ENCODE measurements around the gene DENND4A. TPM values are rescaled to one million over a fixed set of nuclear protein-coding genes. Genes with fewer than 3 reads are reported as not detected.
"Not testable (repeated sequence)": the region's sequence is repeated elsewhere in the genome, so short reads cannot be mapped to it uniquely, and the experiment has no call there.

Gene DENND4A
- total RNA-seq, 1 donor from 2014 or later, result 50.8 TPM

DNA sequence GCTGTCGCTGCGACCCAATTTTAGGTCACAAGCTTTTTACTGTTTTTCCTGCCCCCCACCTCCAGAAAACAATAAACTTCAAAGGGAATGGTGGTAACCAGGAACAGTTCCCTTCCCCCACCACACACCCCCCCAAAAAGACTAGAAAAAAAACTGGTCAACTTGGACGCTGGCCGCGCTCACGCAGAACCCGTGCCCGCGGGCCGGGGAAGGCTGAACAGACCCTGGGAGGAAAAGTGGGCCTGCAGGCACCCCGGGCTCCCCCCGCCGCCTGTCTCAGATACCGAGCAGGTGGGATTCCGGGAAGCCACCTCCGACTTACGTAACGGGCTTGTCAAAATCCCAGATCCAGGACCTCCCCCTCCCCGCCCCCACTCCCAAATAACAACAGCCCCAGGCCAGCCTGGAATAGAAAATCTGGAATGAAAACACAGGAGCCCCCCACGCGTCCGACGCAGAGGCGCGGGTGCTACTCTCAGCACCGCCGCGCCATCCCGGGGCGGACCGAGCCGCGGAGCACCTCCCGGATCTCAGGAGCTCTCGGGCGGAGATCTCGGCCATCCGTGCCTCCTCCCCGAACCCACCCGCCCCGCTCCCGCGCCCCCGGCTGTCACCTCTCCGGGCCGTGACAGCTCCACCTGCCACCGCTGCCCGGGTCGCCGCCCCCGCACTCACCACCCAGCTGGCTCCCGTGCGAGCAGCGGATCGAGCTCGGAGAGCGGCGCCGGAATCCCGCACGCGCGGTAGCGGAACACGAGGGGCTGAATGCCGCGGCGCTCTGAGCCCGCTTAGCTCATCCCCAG is 557 bp downstream of the DENND4A start:
- Mint-ChIP-seq H3K36me3 (ENCODE audit: low read depth) (peaks cover 6% of the 10 kb centered on the region), H3K9me3 (no peaks in the 10 kb centered on the region), H3K4me3 (peak overlapping the region; percentile 91), H3K27ac (peak overlapping the region; percentile 91), H3K4me1 (ENCODE audit: low read depth) (peaks cover 66% of the 10 kb centered on the region), H3K27me3 (ENCODE audit: insufficient read depth) (no peaks in the 10 kb centered on the region)
- peak; percentile 38 for DNase-seq (ENCODE audit: low spot score)
- intact Hi-C loops (cut with micrococcal nuclease), result loop anchor here (1.0 to 10.0 kb wide), 13 partner anchors 14 to 897 kb away; partner anchors contain the start of genes HACD3, MAP2K1, RAB11A and RNU5A-1

DNA sequence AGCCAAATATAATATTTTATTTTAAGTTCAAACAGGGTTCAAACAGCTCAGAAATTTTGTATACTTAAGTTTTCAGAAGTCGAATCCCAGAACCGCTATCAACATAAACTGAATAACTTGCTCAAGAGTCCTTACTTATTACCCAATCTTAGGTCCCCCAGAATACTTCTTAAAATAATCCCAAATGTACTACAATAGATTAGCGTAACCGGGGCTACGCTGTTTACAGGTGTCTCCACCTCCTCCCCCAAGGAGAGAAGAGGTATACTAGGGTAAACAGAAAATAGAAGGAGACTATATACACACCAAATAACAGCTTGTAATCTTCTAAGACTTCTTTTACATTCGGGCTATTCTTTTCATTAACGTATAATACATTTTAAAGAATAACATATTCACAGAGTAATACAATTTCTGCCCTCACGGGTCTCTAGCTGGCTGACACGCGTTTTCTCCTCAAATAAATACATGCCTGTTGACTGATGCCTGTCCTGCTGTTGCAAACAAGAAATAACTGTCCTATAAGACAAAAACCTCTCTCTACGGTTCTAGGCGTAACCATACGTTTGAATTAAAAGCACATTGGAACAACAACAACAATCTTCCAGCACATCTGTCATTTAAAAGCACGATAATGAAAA is 1.3 kb downstream of the DENND4A start:
- intact Hi-C loops (cut with micrococcal nuclease), result loop anchor here (2.0 to 10.0 kb wide), 3 partner anchors 260 to 896 kb away; partner anchors contain the start of genes HACD3 and MAP2K1
- peaks cover 58% of the 10 kb centered on the region for H3K4me1 Mint-ChIP-seq (ENCODE audit: low read depth)
- no peaks in the 10 kb centered on the region for H3K27me3 Mint-ChIP-seq (ENCODE audit: insufficient read depth)
- H3K27ac Mint-ChIP-seq, result peak overlapping the region; percentile 91
- no peaks in the 10 kb centered on the region for H3K9me3 Mint-ChIP-seq
- peak overlapping the region; percentile 89 for H3K4me3 Mint-ChIP-seq
- DNase-seq (ENCODE audit: low spot score), result no peak
- H3K36me3 Mint-ChIP-seq (ENCODE audit: low read depth), result peaks cover 6% of the 10 kb centered on the region

DNA sequence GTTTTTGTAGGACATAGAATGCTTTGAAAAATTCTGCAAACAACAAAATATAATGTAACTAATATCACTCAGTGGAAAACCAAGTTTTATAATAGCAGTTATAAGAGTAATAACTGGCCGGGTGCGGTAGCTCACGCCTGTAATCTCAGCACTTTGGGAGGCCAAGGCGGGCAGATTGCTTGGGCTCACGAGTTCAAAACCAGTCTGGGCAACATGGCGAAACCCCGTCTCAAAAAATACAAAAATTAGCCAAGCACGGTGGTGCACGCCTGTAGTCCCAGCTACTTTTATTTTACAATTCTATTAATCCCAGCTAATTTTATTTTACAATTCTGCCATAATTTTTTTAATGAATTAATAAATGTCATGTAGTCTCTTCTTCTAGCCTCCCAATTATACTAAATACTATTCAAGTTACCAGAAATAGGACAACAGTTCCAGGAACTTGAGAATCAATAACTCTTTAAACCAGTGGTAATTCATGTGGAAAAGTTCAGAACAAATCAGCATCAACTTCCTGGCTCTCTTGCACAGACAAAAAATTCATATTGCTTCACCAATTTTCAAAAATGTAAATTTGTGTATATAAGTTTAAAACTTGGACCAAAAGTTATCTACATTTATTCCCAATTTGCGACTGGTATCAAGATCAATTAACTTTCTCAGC is 2.2 kb downstream of the DENND4A start:
- H3K36me3 Mint-ChIP-seq (ENCODE audit: low read depth), result peaks cover 6% of the 10 kb centered on the region
- H3K27ac Mint-ChIP-seq, result peak overlapping the region; percentile 50
- H3K4me3 Mint-ChIP-seq, result peak overlapping the region; percentile 89
- DNase-seq (ENCODE audit: low spot score), result no peak
- intact Hi-C loops (cut with micrococcal nuclease), result loop anchor here (2.0 to 10.0 kb wide), 3 partner anchors 259 to 895 kb away; partner anchors contain the start of genes HACD3 and MAP2K1
- H3K27me3 Mint-ChIP-seq (ENCODE audit: insufficient read depth), result no peaks in the 10 kb centered on the region
- H3K9me3 Mint-ChIP-seq, result no peaks in the 10 kb centered on the region
- peaks cover 57% of the 10 kb centered on the region for H3K4me1 Mint-ChIP-seq (ENCODE audit: low read depth)

DNA sequence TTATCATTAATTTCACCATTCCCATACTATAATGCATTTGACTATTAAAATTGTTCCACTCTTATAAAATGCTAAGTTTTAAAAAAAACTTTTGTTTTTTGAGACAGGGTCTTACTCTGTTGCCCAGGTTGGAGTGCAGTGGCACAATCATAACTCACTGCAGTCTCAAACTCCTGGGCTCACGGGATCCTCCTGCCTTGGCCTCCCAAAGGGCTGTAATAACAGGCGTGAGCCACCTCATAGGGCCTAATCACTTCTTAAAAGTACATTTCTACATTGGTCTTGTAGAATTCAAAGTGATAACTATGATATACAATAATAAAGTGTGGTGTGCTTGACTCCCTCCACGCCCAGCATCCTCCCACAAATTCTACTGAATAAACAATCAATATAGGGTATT is 3.0 kb downstream of the DENND4A start:
- peak overlapping the region; percentile 89 for H3K4me3 Mint-ChIP-seq

DNA sequence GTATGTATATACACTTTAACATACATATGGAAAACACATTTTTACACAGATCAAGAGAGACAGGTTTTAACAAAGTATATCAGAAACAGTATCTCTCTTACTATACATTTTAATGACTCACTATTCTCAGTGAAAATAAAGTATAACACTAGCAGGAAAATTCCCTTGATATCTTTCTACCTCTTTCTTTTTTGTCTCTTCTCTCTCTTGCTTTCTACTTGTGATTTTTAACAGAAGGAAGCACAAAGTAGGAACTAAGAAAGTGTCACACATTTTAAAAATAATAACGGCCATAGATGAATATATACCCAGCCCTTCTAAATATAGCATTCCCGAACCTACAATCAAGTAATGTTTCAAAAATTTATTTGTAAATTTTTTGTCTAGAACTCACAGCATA is 4.8 kb downstream of the DENND4A start:
- Mint-ChIP-seq H3K4me3 (peak overlapping the region; percentile 47), H3K27ac (peak overlapping the region; percentile 77), H3K27me3 (ENCODE audit: insufficient read depth) (no peaks in the 10 kb centered on the region), H3K4me1 (ENCODE audit: low read depth) (peaks cover 41% of the 10 kb centered on the region), H3K36me3 (ENCODE audit: low read depth) (peaks cover 12% of the 10 kb centered on the region), H3K9me3 (no peaks in the 10 kb centered on the region)
- intact Hi-C loops (cut with micrococcal nuclease), result loop anchor here (1.0 kb wide), 2 partner anchors 8 to 26 kb away; no protein-coding TSS in a partner anchor
- no peak for DNase-seq (ENCODE audit: low spot score)

More for the DNA sequence above, 3.0 kb downstream of the DENND4A start:
- intact Hi-C loops (cut with micrococcal nuclease), result no loop called here
- Mint-ChIP-seq H3K4me1 (ENCODE audit: low read depth) (peaks cover 51% of the 10 kb centered on the region), H3K9me3 (no peaks in the 10 kb centered on the region), H3K27me3 (ENCODE audit: insufficient read depth) (no peaks in the 10 kb centered on the region), H3K27ac (no peak overlapping the region), H3K36me3 (ENCODE audit: low read depth) (peaks cover 6% of the 10 kb centered on the region)
- DNase-seq (ENCODE audit: low spot score), result no peak

DNA sequence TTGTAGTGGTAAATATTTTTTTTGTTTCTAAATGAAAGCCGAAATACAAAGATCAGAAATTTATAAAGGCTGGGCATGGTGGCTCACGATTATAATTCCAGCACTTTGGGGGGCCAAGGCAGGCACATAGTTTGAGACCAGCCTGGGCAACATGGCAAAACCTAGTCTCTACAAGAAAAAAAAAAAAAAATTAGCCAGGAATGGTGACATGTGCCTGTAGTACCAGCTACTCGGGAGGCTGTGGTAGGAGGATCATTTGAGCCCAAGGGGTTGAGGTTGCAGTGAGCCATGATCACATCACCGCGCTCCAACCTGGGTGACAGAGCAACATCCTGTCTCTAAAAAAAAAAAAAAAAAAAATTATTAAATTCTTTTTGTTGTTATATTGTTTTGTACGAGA is 6.9 kb downstream of the DENND4A start:
- intact Hi-C loops (cut with micrococcal nuclease), result no loop called here
- H3K4me1 Mint-ChIP-seq (ENCODE audit: low read depth), result peaks cover 31% of the 10 kb centered on the region
- H3K27ac Mint-ChIP-seq, result no peak overlapping the region
- peaks cover 13% of the 10 kb centered on the region for H3K36me3 Mint-ChIP-seq (ENCODE audit: low read depth)
- no peaks in the 10 kb centered on the region for H3K9me3 Mint-ChIP-seq
- H3K4me3 Mint-ChIP-seq, result no peak overlapping the region
- H3K27me3 Mint-ChIP-seq (ENCODE audit: insufficient read depth), result no peaks in the 10 kb centered on the region
- no peak for DNase-seq (ENCODE audit: low spot score)

DNA sequence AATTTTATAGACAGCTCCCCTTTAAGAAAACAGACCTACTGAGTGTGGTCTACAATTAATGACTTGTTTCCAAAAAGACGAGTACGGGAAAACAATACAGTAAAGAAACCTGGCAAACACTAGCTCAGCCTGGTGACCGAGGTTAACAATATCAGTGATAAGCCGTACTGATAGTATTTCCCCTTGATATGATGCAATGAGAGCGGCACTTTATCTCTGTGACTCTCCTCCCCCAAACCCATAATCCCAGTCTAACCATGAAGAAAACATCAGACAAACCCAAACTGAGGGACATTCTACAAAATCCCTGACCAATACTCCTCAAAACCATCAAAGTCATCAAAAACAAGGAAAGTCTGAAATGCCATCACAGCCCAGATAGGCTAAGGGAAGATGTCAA is 8.2 kb downstream of the DENND4A start:
- no peaks in the 10 kb centered on the region for H3K9me3 Mint-ChIP-seq
- peaks cover 14% of the 10 kb centered on the region for H3K36me3 Mint-ChIP-seq (ENCODE audit: low read depth)
- no peak overlapping the region for H3K4me3 Mint-ChIP-seq
- no peak overlapping the region for H3K27ac Mint-ChIP-seq
- peaks cover 20% of the 10 kb centered on the region for H3K4me1 Mint-ChIP-seq (ENCODE audit: low read depth)
- intact Hi-C loops (cut with micrococcal nuclease), result no loop called here
- no peak for DNase-seq (ENCODE audit: low spot score)
- no peaks in the 10 kb centered on the region for H3K27me3 Mint-ChIP-seq (ENCODE audit: insufficient read depth)

DNA sequence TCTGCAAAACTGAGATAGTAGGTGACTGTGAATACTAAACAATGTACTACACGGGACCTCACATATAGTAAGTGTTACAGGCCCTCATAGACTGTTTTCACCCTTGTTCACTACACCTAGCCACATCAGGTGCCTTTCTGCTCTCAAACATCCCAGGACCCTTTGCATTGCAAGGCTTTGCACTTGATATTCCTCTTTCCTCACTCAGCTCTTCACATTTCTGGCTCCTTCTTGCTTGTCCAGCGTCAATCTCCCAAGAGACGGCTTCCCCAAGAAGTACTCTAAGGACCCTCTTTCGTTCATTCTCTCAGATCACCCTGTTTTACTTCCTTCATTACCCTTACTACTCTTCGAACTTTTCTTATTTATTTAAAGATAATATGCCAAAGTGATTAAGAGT is 10.0 kb downstream of the DENND4A start:
- Mint-ChIP-seq H3K36me3 (ENCODE audit: low read depth) (peaks cover 13% of the 10 kb centered on the region), H3K27me3 (ENCODE audit: insufficient read depth) (no peaks in the 10 kb centered on the region), H3K4me3 (no peak overlapping the region), H3K27ac (no peak overlapping the region), H3K4me1 (ENCODE audit: low read depth) (peaks cover 15% of the 10 kb centered on the region), H3K9me3 (no peaks in the 10 kb centered on the region)
- intact Hi-C loops (cut with micrococcal nuclease), result no loop called here
- no peak for DNase-seq (ENCODE audit: low spot score)

DNA sequence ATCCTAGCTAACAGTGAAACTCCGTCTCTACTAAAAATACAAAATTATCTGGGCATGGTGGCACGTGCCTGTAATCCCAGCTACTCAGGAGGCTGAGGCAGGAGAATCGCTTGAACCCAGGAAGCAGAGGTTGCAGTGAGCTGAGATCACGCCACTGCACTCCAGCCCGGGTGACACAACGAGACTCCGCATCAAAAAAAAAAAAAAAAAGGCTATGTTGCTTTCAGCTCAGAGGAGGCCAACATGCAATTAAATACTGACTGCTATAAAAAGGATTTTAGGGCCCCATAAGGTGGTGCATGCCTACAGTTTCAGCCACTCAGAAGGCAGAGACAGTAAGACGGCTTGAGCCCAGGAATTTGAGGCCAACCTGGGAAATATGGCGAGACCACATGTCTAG is 13.4 kb downstream of the DENND4A start:
- intact Hi-C loops (cut with micrococcal nuclease), result loop anchor here (1.0 kb wide), 1 partner anchor 9 kb away; no protein-coding TSS in a partner anchor
- peaks cover 18% of the 10 kb centered on the region for H3K36me3 Mint-ChIP-seq (ENCODE audit: low read depth)
- H3K9me3 Mint-ChIP-seq; H3K27ac Mint-ChIP-seq; H3K4me3 Mint-ChIP-seq; DNase-seq (ENCODE audit: low spot score); H3K27me3 Mint-ChIP-seq (ENCODE audit: insufficient read depth): not testable (repeated sequence)
- H3K4me1 Mint-ChIP-seq (ENCODE audit: low read depth), result peaks cover 16% of the 10 kb centered on the region

DNA sequence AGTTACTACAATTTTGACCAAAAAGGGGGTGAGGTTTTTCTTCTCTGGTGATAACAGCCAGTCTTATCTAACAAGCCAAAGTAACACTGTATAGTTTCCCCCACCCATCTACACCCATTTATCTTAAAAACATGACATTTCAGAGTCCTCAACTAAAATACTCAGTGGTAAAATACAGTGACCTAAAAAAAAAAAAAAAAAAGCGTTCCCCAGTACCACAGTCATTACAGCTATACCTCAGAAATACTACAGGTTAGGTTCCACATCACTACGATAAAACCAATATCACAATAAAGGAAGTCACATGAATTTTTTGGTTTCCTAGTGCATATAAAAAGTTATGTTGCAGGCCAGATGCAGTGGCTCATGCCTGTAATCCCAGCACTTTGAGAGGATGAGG is 13.8 kb downstream of the DENND4A start:
- H3K4me3 Mint-ChIP-seq, result no peak overlapping the region
- DNase-seq (ENCODE audit: low spot score), result no peak
- H3K4me1 Mint-ChIP-seq (ENCODE audit: low read depth), result peaks cover 20% of the 10 kb centered on the region
- H3K27me3 Mint-ChIP-seq (ENCODE audit: insufficient read depth), result no peaks in the 10 kb centered on the region
- intact Hi-C loops (cut with micrococcal nuclease), result no loop called here
- H3K36me3 Mint-ChIP-seq (ENCODE audit: low read depth), result peaks cover 19% of the 10 kb centered on the region
- H3K9me3 Mint-ChIP-seq, result no peaks in the 10 kb centered on the region
- peak overlapping the region; percentile 10 for H3K27ac Mint-ChIP-seq

DNA sequence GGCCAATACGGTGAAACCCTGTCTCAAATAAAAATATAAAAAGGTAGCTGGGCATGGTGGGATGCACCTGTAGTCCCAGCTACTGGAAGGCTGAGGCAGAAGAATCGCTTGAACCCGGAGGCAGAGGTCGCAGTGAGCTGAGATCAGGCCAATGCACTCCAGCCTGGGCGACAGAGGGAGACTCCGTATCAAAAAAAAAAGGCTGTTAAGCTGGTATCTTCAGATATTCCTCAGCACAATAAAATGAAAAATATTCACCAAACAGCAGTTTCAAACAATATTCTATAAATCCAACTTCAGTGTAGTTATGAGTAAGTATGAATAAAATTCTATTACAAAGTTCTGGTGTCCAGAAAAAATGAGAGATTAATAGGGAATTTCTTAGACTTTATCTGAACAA is 14.2 kb downstream of the DENND4A start:
- Mint-ChIP-seq H3K9me3 (no peaks in the 10 kb centered on the region), H3K36me3 (ENCODE audit: low read depth) (peaks cover 21% of the 10 kb centered on the region), H3K27me3 (ENCODE audit: insufficient read depth) (no peaks in the 10 kb centered on the region), H3K4me1 (ENCODE audit: low read depth) (peaks cover 24% of the 10 kb centered on the region), H3K4me3 (no peak overlapping the region), H3K27ac (no peak overlapping the region)
- intact Hi-C loops (cut with micrococcal nuclease), result no loop called here
- DNase-seq (ENCODE audit: low spot score), result no peak

DNA sequence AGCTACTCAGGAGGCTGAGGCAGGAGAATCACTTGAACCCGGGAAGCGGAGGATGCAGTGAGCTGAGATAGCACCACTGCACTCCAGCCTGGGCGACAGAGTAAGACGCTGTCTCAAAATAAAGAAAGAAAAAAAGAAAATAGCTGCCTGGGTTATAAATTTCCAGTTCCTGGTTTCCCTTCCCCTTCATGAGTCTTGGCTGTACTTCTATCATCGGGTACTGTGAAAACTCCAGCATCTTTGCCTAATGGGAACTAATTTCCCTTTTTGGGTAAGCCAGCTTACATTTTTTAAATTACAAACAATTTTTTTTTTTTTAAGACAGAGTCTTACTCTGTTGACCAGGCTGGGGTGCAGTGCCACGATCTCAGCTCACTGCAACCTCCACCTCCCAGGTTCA is 15.0 kb downstream of the DENND4A start:
- DNase-seq (ENCODE audit: low spot score), result no peak
- Mint-ChIP-seq H3K4me1 (ENCODE audit: low read depth) (peaks cover 28% of the 10 kb centered on the region), H3K27me3 (ENCODE audit: insufficient read depth) (no peaks in the 10 kb centered on the region), H3K27ac (no peak overlapping the region), H3K9me3 (no peaks in the 10 kb centered on the region), H3K36me3 (ENCODE audit: low read depth) (peaks cover 23% of the 10 kb centered on the region), H3K4me3 (no peak overlapping the region)
- intact Hi-C loops (cut with micrococcal nuclease), result no loop called here

Measured in activated T-helper 1 cell treated with anti-CD3 and anti-CD28 coated beads, Interleukin-12 subunit alpha, Interleukin-12 subunit beta, Interleukin-2, Interleukin-4 antibody, amounts not matched to agents 30 ng/mL and 10 ng/mL and 1 ng/mL, durations not matched to agents 14 hours and 24 hours and 36 hours (primary cell).